GM18520 (cell line): ENCODE measurements around the gene NR2C2AP.
A peak's percentile ranks its signal among the peaks of the same experiment; 100 is the strongest.
"Not testable (repeated sequence)": the region's sequence is repeated elsewhere in the genome, so short reads cannot be mapped to it uniquely, and the experiment has no call there.

ENCODE experiments used
- ATAC-seq: cut with Tn5 transposase; IDR thresholded peaks from one replicate; pipeline ENCODE4 v1.9.1; 2021; ENCODE audit not compliant: unreplicated experiment

Gene NR2C2AP, protein sequence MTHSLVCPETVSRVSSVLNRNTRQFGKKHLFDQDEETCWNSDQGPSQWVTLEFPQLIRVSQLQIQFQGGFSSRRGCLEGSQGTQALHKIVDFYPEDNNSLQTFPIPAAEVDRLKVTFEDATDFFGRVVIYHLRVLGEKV

GRCh38 chr19:19203012-19203856 is at the start of gene NR2C2AP:
TSS of gene NR2C2AP (minus strand) at chr19:19203414. CDS start at chr19:19203060, 354 bp downstream.
- ATAC-seq = peak; percentile 69

- no peak for ATAC-seq
Observed at GRCh38 chr19:19250196-19250801, 47.1 kb upstream of the NR2C2AP start.

DNA sequence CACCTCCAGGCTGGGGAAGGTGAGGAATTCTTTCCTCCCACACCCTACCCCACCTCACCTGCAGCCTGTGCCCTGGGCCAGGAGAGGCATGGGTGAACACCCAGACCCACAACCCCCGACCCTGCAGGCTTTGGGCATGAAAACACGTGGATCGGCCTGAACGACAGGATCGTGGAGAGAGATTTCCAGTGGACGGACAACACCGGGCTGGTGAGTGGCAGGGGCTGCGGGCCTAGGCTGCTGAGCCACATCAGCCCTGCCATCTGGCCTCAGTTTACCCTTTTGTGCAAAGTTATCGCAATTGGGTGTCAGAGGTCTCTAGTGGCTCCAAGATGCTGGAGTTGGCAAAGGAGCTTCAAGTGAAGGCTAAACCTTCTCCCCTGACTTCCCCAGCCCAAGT is 37.3 kb upstream of the NR2C2AP start:
- ATAC-seq = no peak

DNA sequence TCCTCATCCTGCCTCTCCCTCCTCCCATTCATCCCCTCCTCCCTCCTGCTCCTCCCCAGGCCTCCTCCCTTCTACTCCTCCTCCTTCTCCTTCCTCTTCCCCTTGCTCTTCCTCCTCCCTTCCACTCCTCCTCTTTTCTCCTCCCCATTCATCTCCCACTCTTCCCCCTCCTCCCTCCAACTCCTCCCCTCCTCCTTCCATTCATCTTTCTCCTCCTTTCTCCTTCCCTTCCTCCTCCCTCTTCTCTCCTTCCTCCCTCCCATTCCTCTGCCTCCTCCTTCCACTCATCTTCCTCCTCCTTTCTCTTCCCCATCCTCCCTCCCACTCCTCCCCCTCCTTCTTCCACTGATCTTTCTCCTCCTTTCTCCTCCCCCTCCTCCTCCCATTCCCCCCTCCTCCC is 36.5 kb upstream of the NR2C2AP start:
- no peak for ATAC-seq

DNA sequence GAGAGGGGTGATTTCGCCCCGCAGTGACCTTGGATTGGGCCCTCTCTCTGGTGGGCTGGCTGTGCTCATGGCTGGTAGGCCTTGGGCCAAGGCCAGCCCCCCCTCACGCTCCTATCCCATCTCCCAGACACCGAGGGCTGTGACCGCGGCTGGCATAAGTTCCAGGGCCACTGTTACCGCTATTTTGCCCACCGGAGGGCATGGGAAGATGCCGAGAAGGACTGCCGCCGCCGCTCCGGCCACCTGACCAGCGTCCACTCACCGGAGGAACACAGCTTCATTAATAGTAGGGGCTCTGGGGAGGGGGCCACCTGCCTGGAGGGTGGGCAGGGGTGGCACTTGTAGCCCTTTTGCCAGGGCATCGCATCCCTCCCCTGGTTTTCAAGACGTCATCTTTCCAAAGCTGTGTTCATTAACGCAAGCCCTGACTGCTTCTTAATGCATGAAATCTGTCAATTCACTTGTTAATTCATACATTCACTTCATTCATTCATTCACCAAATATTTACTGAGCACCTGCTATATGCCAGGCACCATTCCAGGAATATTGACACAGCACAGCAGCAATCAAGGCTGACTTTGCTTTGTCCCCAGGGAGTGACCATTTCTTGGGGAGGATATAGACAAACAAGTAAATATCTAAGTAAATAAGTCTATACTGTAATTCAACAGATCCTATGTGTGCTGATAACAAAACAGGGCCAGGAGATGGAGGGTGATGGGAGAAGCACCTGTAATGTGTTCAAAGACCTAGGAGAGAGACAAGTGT is 35.1 kb upstream of the NR2C2AP start:
- no peak for ATAC-seq

GRCh38 chr19:19236173-19236572 is 33.0 kb upstream of the NR2C2AP start:
- ATAC-seq = no peak

GRCh38 chr19:19234220-19234816 is 31.1 kb upstream of the NR2C2AP start:
- no peak for ATAC-seq

DNA sequence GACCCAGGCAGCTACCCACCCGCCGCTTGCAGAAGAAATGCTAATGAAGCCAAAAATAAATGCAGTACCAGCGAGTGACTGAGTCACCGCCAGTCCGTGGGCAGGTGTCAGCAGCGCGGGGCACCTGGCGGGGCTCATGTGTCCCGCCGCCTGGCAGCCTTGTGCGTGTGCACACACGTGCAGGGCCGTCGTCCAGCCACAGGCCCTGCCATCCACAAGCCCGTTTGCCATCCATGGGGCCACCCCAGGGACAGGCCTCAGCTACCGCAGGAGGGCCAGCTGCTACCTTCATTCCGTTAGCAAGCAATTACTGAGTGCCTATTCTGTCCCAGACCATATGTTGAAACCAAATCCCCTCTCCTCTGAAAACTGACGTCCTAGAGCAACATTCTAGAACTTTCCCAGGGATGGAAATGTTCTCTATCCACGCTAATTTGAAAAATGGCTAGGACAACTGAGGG is 29.1 kb upstream of the NR2C2AP start:
- no peak for ATAC-seq

- no peak for ATAC-seq
Observed at GRCh38 chr19:19230999-19231398, 27.8 kb upstream of the NR2C2AP start.

DNA sequence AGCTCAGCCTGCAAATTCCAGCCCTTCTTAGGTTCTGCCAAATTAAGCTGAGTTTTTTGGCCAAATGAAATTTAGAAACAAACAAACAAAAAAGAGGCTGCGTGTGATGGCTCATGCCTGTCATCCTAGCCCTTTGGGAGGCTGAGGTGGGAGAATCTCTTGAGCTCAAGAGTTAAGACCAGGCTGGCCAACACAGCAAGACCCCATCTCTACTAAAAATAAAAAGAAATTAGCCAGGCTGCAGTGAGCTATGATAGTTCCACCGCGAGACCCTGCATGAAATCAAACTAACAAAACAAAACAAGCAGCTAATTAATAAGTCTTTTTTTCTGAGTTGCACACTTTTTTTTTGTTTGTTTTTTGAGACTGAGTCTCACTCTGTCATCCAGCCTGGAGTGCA is 26.5 kb upstream of the NR2C2AP start:
- no peak for ATAC-seq

- no peak for ATAC-seq
Observed at GRCh38 chr19:19227217-19227616, 24.0 kb upstream of the NR2C2AP start.

GRCh38 chr19:19226663-19227062 is 23.4 kb upstream of the NR2C2AP start:
- ATAC-seq = no peak

GRCh38 chr19:19226204-19226603 is 23.0 kb upstream of the NR2C2AP start:
- ATAC-seq = no peak

- ATAC-seq = no peak
Observed at GRCh38 chr19:19224852-19225494, 21.8 kb upstream of the NR2C2AP start.

DNA sequence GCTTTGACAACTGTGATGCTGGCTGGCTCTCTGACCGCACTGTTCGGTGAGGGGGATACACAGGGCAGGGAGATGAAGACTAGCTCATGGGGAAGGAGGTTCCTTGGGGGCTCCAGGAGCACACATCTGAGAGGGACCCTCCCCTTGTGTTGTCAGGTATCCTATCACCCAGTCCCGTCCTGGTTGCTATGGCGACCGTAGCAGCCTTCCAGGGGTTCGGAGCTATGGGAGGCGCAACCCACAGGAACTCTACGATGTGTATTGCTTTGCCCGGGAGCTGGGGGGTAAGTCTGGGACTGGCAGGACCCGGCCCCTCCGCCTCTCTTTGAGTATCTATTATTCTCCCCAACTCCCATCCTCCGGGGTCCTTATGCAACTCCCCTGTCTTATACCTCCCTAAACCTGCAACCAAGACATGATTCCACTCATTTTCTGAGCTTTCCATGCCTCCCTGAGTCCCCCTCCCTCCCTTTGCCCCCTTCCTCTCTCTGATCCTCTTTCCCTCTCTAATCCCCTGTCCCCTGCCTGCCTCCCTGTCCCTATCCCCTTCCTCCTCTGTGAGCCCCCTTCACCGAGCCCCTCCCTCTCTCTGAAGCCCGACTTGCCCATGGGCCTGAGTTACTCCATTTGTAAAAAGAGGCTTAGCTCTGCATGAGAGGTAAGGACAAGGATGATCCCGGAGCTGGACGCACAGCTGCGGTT is 21.1 kb upstream of the NR2C2AP start:
- no peak for ATAC-seq

DNA sequence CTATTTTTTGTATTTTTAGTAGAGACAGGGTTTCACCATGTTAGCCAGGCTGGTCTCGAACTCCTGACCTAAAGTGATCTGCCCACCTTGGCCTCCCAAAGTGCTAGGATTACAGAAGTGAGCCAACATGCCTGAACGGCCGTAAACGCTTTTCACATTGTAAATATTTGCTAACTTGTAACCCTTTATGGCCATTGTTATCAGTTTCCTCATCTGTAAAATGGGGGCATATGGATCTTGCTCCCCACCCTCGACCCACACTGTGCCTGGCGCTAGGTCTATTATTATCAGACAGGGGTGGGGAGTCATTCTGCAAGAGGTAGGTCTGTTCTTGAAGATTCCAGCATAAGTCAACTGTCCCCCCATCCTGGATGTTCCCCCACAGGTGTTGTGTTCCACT is 20.4 kb upstream of the NR2C2AP start:
- no peak for ATAC-seq

GRCh38 chr19:19223060-19223459 is 19.8 kb upstream of the NR2C2AP start:
- ATAC-seq = no peak

DNA sequence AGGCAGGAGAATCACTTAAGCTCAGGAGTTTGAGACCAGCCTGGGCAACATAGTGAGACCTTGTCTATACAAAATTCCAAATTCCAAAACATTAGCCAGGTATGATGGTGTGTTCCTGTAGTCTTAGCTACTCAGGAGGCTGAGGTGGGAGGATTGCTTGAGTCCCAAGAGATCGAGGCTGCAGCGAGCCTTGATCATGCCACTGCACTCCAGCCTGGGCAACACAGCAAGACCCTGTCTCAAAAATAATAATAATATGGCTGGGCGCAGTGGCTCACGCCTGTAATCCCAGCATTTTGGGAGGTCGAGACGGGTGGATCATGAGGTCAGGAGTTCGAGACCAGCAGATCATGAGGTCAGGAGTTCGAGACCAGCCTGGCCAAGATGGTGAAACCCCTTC is 17.8 kb upstream of the NR2C2AP start:
- ATAC-seq = not testable (repeated sequence)

- ATAC-seq = no peak
Observed at GRCh38 chr19:19218911-19219310, 15.7 kb upstream of the NR2C2AP start.

DNA sequence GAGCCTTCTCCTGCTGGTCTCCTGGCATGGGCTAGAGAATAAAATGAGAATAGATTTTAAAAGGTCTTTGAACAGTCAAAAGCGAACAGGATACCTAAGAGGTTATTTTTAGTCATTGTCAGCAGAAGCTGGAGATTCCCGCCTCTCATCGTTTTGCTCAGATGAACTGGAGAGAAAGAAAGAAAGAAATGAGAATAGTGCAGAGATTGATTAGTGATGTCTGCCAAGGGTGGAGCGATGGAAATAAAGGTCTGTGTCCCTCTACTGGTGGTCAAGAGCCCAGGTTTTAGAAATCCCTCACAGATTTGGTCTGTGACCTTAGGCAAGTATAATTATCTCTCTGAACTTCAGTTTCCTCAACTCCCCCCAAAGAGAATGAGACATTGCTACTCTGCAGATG is 13.9 kb upstream of the NR2C2AP start:
- no peak for ATAC-seq
